ENCODE results near the gene MT4.

DNA sequence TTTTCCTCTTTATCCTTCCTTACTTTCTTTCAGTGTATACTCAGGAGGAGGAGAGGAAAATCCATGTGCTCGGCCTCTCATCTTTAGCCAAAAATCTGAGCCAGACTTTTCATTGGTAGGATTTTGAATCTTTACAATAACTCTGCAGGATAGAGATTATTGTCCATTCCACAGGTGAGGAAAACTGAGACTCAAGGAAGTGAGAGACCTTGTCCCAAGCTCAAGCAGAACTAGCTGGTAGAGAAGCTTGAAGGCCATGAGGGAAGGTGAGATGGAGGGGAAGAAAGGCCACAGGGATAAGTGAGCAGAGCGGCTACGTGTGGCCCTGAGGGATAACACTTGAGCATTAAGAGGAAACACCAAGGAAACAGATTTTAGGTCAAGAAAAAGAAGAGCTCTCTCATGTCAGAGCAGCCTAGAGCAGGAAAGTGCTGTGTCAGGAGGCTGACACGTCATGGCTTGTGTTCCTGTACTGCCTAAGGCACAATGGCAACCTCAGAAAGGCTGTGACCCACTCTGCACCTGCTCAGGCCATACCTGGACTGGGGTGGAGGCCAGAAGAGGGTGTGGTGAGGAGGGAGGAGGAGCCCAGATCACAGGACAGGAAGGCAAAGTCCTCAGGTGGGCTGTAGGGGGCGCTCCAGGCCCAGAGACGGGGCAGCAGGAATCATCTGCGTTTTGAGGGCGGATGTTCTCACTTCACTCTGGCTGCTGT lies 11.9 kb downstream of the MT4 start:
- peak; percentile 92 for TF ChIP-seq CTCF (IDR thresholded peaks at IDR 0.05; ENCODE audit: low read depth, low read length)
- TF ChIP-seq EZH2phosphoT487 (IDR thresholded peaks at IDR 0.05; ENCODE audit: low read depth), result no peak

All from OCI-LY3 (cell line).